Activated CD4-positive, CD25-positive, alpha-beta regulatory T cell treated with anti-CD3 and anti-CD28 coated beads, Interleukin-2, amount 50 U/mL, for 24 hours (primary cell): ENCODE results near the gene LMO2.
A peak's percentile ranks its signal among the peaks of the same experiment; 100 is the strongest.

ENCODE experiments used
- ATAC-seq, 2 donors: fragments of 150-1000 bp; cut with Tn5 transposase; one replicate each; pipeline ENCODE4 v1.10.0; 2021; ENCODE audit warnings: mild to moderate bottlenecking in 1 of 2, moderate library complexity in 1 of 2

The LMO2 gene

GRCh38 chr11:33913991-33914390, 22.1 kb upstream of the LMO2 start:
- ATAC-seq = no peak

- ATAC-seq = peak; percentile 21 to 70
These were observed 20.8 kb upstream of the LMO2 start for GRCh38 chr11:33912405-33913361.

GRCh38 chr11:33910958-33911339, 19.1 kb upstream of the LMO2 start:
- ATAC-seq = no peak

GRCh38 chr11:33910296-33910957, 18.6 kb upstream of the LMO2 start:
- ATAC-seq = no peak

GRCh38 chr11:33909552-33909951, 17.7 kb upstream of the LMO2 start:
- ATAC-seq = no peak

- no peak for ATAC-seq
These were observed 17.3 kb upstream of the LMO2 start for GRCh38 chr11:33909150-33909549.

- no peak for ATAC-seq
These were observed 15.5 kb upstream of the LMO2 start for GRCh38 chr11:33907421-33907820.

- ATAC-seq = no peak
These were observed 14.8 kb upstream of the LMO2 start for GRCh38 chr11:33906484-33907186.

GRCh38 chr11:33904102-33904501, 12.2 kb upstream of the LMO2 start:
- no peak for ATAC-seq

GRCh38 chr11:33900159-33900840, 8.4 kb upstream of the LMO2 start:
- no peak for ATAC-seq

GRCh38 chr11:33899400-33900037, 7.6 kb upstream of the LMO2 start:
- ATAC-seq = no peak

GRCh38 chr11:33898957-33899356, 7.1 kb upstream of the LMO2 start:
- ATAC-seq = no peak

GRCh38 chr11:33897761-33898375, 6.0 kb upstream of the LMO2 start:
- no peak for ATAC-seq

- ATAC-seq = no peak
These were observed 5.0 kb upstream of the LMO2 start for GRCh38 chr11:33896911-33897310.

- ATAC-seq = no peak
These were observed 3.9 kb upstream of the LMO2 start for GRCh38 chr11:33895752-33896137.

- ATAC-seq = no peak
These were observed 2.5 kb upstream of the LMO2 start for GRCh38 chr11:33894398-33894746.

GRCh38 chr11:33893711-33894397, 2.0 kb upstream of the LMO2 start:
- peak; percentile 93 for ATAC-seq

GRCh38 chr11:33892906-33893594, 1.2 kb upstream of the LMO2 start:
- no peak for ATAC-seq

- no peak for ATAC-seq
These were observed 2.0 kb downstream of the LMO2 start for GRCh38 chr11:33889821-33890378.

GRCh38 chr11:33889296-33889695, 2.6 kb downstream of the LMO2 start:
- ATAC-seq = no peak
